Putamen (tissue), 1 donor: ENCODE data around the gene AMN.

Source experiments
- DNase-seq: peaks from one replicate; pipeline ENCODE4 v3.0.0-alpha.2; 2016; ENCODE audit warnings: low spot score

Gene AMN

GRCh38 chr14:102899516-102899900 is 23.0 kb upstream of the AMN start:
- no peak for DNase-seq

DNA sequence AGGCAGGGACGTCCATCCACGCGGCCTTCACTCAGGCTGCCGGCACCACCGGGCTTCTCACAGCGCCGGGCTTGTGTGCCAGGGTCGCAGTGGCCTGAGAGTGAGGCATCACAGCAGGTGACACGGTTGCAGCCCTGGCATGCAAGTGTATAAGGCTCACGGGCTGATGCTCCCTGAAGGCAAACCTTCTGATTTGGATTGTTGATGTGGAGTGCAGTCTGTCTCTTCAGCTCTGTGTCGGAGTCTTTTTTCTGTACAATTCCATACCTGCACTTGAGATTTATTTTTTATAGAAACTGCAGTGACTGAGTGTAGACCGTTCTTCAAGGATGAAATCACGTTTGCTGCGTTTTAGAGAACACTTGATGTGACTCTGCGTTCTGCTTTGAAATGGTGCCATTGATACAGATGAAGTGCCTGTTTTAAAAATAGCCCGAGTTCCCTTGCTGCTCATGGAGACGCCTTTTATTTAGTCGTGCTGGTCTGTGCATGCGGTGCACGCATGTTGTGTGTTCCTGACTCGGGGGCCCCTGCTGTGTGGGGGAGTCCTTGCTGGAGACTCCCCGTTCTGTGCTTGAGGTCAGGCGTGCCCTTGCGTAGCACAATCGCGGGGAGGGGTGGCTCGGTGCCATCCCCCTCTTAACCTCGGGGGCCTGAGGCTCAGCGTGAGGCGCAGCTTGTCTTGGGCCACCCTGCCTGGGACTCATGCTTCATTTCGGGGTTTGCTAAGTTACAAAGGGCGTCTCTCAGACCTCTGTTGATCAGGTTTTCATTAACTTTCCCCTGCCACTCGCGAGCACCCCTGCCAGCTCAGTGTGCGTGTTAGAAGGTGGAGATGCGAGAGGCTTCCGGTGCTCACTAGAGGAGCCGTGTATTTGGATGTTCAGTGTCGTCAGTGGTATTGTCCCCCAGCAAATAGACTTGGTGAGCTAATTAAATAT is 21.6 kb upstream of the AMN start:
- DNase-seq: no peak

GRCh38 chr14:102901633-102902032 is 20.8 kb upstream of the AMN start:
- no peak for DNase-seq

DNA sequence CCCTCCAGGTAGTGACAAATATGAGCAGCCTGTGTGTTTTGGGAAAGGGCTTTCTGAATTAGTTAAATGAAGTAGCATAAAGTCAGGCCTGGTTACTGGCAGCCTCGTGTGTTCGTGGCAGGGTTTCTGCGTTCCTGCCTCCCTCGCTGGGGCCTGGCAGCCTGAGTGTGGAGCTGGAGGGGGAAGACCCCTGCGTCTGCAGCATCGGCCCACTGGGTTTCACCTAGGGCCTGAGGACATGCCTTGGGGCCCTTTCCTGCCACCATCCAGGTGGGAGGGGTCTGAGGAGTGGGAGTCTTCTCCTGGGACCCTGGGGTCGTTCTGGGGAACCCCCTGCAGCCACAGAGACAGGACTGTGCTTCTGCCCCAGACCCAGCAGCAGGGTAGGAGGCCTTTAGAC is 20.4 kb upstream of the AMN start:
- DNase-seq: no peak

- no peak for DNase-seq
Observed at GRCh38 chr14:102902523-102903247, 19.8 kb upstream of the AMN start.

DNA sequence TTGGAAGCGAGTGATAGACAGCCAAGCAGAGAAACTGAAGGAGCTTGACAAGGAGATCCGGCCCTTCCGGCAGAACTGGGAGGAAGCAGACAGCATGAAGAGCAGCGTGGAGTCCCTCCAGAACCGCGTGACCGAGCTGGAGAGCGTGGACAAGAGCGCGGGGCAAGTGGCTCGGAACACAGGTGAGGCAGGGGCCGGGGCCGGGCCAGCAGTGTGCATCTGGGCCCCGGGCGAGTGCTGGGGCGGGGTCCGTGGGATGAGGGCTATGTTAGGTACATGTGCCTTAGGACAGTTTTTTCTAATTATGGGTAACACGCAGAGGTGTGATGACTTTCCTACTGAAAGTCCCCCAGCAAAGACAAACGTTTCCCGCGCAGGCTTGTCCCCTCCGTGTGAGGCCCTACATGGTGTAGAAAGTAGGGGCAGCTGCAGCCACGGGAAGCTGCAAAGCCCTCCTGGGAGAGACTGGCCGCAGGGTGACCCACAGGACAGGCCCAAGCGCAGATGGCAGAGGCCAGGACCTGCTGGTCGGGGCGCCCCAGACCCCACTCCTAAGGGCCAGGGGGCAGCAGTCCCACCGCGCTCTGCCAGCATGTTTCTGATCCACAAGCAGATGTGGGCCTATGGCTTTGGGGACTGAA is 19.1 kb upstream of the AMN start:
- no peak for DNase-seq

- no peak for DNase-seq
Observed at GRCh38 chr14:102903889-102904512, 18.5 kb upstream of the AMN start.

DNA sequence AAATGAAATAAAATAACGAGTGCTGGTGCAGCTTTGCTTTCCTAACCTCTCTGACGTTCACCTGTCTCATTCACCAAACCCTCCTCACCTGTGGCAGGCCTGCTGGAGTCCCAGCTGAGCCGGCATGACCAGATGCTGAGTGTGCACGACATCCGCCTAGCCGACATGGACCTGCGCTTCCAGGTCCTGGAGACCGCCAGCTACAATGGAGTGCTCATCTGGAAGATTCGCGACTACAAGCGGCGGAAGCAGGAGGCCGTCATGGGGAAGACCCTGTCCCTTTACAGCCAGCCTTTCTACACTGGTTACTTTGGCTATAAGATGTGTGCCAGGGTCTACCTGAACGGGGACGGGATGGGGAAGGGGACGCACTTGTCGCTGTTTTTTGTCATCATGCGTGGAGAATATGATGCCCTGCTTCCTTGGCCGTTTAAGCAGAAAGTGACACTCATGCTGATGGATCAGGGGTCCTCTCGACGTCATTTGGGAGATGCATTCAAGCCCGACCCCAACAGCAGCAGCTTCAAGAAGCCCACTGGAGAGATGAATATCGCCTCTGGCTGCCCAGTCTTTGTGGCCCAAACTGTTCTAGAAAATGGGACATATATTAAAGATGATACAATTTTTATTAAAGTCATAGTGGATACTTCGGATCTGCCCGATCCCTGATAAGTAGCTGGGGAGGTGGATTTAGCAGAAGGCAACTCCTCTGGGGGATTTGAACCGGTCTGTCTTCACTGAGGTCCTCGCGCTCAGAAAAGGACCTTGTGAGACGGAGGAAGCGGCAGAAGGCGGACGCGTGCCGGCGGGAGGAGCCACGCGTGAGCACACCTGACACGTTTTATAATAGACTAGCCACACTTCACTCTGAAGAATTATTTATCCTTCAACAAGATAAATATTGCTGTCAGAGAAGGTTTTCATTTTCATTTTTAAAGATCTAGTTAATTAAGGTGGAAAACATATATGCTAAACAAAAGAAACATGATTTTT is 17.1 kb upstream of the AMN start:
- no peak for DNase-seq

DNA sequence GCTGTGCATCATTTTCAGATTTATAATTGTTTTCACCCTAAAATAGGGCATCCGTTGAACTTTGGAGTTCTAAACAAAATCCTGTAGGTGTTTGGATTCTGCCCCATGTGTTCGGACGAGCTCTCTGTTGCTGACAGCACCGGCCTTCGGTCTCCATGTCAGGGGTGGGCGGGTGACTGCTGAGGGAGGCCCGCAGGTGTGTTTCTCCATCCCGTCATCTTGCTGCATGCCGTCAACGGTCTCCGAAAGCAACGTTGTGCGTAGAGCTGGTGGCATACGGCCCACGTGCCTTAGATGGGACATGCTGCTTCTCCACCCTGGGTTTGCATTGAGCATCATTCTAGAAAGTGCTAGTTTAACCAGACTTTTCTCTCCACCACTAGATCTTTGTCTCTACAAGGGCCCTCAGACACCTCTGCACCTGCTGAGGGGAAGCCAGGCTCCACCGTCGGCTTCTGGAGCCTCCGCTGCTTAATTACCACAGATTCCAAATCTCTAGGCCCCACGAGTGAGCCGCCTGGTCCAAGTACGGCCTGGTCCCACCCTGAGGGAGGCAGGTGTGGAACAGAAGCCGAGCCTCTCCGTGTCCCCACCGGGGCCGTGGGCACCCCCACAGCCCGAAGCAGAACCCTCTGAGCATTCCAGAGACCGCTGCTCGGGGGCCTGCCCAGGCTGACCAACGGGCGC is 15.7 kb upstream of the AMN start:
- no peak for DNase-seq

DNA sequence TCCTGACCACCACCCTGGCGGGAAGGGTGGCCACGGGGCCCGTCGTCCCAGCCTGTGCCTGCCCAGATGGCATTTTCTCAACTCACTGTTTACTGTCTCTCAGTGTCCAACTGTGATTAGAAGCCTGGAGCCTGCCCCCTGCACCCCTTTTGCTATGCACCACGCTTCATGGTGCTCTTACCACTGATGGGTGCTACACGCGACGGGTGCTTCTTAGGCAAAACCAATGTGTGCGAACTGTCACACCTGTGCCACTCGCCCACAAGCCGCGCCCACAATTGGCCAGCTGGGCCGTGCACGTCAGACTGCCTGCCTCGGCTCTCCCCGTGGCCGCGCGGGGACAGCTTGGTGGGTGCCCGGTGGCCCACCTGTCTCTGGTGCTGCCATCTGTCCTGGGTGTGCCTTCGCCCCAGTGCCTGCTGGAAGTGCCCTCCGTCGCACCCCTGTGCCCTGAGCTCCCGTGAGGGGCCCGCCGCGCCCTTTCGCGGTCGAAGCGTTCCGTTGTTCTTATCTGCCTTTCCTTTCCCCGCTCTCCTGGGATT is 15.1 kb upstream of the AMN start:
- DNase-seq: no peak

GRCh38 chr14:102907980-102908730 is 14.3 kb upstream of the AMN start:
- DNase-seq: no peak

DNA sequence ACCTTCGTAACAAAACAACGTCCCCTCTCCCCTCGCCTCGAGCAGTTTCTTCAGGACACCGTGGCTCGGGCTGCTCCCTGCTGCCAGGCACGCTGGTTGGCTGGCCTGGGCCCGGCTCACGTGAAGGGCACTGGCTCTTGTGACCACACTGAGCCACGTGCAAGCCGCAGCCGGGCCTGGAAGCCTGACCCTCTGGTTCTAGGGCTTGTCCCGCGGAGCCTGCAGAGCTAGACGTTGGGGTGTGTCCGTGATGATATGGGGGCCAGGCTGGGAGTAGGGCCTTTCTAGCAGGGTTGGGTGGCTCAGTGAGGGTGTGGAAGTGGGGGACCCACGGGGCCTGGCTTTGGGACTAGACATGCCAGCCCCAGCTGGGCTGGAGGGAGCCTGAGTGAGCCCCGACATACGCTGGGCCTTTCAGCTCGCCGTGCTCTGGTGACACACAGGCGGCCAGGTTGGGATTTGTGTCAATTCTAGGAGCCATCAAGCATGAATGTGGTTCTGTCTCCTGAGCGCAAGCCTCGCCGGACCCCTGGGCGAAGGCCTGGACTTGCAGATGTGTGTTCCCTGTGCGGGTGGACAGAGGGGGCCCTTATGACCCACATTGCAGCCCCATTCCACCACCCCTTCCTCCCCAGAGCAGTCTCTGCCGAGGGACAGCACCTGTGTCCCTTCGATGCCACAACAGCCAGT is 13.6 kb upstream of the AMN start:
- DNase-seq: no peak

GRCh38 chr14:102909462-102909861 is 13.0 kb upstream of the AMN start:
- DNase-seq: no peak

DNA sequence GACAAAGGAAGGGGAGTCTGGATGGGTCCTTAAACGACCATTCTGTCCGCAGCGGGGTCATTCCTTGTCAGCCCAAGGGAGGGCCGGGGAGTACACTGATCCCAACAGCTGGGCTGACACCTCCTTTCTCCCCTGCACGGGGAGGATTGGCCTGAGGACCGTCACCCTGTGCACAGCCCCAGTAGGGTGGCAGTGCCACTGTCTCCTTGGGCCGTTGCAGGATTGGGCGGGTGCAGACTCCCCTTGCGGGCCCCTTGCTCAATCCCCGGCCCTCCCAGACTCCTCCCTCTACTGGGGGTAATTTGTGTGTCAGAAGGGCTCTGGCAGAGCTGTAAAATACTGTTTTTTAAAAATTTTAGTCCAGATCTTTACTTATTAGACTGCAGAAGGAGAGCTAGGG is 12.6 kb upstream of the AMN start:
- DNase-seq: no peak

DNA sequence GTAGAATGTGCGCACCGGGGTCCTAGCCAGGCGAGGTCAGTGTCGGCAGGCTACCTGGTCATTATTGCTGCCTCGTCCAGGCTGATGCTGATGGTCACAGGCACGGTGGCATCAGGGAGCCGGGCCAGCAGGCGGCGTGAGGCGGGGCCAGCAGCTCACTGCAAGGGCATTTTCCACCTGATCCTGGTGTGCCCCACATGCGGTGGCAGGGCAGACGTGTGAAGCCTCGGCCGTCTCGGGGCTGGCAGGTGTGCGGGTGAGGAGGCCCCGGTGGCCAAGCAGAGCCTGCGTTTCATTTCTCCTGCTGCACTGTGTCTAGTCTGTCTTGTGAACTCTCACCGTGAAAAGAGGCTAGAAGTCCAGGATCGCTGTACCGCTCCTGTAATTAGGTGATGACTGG is 12.0 kb upstream of the AMN start:
- no peak for DNase-seq

- no peak for DNase-seq
Observed at GRCh38 chr14:102911541-102911951, 10.9 kb upstream of the AMN start.

- DNase-seq: no peak
Observed at GRCh38 chr14:102911991-102912761, 10.3 kb upstream of the AMN start.
